ENCODE data around the gene HSPB2.

DNA sequence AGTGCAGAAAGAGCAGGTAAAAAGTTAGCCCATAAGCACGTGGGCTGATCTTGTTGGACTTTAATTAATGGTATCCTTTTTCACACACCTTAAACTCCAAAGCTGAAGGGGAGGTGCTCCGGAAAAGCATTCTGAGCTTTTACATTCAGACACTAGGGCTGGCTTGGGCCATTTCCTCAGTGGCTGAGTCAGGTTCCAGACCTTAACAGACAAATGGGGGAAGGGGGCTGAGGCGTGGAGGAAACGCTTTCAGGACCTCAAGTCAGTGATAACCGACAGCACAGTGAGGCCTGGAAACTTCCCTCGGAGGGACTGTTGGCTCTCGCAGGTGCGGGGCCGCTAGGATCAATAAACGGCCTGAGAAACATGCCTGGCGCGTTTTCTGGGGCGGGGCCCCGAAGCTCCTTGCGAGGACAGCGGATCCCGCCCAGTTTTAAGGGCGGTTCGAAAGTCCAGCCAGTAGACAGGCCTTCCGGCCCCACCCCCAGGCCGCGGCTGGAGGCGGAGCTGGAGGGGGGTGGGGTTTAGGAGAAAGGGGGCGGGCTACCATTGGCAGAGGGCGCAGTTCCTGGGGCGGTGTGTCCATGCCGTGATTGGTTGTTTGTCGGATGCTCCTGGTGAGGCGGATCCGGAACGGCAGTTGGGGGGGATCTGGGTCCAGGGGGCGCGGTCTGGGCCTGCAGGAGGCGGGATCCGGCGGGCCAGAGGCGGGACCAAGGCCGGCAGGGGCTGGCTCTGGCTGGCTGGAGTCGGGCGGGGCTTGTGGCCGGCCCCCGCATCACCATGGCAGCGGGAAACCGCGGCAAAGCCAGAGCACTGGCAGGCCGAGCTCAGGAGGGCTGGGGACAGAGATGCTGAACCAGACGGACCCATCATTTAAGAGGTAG is 14.2 kb downstream of the HSPB2 start:
- TF ChIP-seq, protein P1, sequence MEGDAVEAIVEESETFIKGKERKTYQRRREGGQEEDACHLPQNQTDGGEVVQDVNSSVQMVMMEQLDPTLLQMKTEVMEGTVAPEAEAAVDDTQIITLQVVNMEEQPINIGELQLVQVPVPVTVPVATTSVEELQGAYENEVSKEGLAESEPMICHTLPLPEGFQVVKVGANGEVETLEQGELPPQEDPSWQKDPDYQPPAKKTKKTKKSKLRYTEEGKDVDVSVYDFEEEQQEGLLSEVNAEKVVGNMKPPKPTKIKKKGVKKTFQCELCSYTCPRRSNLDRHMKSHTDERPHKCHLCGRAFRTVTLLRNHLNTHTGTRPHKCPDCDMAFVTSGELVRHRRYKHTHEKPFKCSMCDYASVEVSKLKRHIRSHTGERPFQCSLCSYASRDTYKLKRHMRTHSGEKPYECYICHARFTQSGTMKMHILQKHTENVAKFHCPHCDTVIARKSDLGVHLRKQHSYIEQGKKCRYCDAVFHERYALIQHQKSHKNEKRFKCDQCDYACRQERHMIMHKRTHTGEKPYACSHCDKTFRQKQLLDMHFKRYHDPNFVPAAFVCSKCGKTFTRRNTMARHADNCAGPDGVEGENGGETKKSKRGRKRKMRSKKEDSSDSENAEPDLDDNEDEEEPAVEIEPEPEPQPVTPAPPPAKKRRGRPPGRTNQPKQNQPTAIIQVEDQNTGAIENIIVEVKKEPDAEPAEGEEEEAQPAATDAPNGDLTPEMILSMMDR (conservative IDR thresholded peaks at IDR 0.05 in 1 of 2, IDR thresholded peaks at IDR 0.05 in 1 of 2; ENCODE audit: low read depth in 1 of 2, low read length in 2 of 2): no peak
- TF ChIP-seq EZH2 (IDR thresholded peaks at IDR 0.05; ENCODE audit: low read length, missing control alignments): no peak

All from fibroblast of lung (primary cell).